GM12878 (cell line): Measurements from ENCODE around the gene BRSK2. TPM values are rescaled to one million over a fixed set of nuclear protein-coding genes. Genes with fewer than 3 reads are reported as not detected.

Experiments used
- ATAC-seq: fragments of 200-7000 bp; cut with Tn5 transposase; 3 replicates; pipeline ENCODE4 v1.9.1; 2020; ENCODE audit warnings: mild to moderate bottlenecking, moderate library complexity
- BruUV-seq: library from RNA; stranded (reverse); fragments of 400-500 nt; replicated peaks from 2 replicates; lab custom pipeline; 2021; lab: Mats Ljungman, UMichigan
- CTCF ChIA-PET: fragments of 300-600 bp; sonication (Branson Sonifier 250); formaldehyde crosslinking; extraction: SDS; loops from one replicate; lab custom pipeline; 2021; ENCODE audit warnings: inconsistent platforms; lab: Yijun Ruan, JAX
- POLR2A ChIA-PET: fragments of 350-600 bp; formaldehyde crosslinking; extraction: SDS; loops from one replicate; lab custom pipeline; 2021; ENCODE audit warnings: inconsistent platforms; lab: Charles Lee
- RAD21 ChIA-PET: fragments of 300-600 bp; sonication (Branson Sonifier 250); formaldehyde crosslinking; loops from one replicate; lab custom pipeline; 2023; ENCODE audit warnings: antibody characterized with exemption; ENCODE audit not compliant: unreplicated experiment; lab: Charles Lee
- SMC1A ChIA-PET: fragments of 300-600 bp; sonication (Branson Sonifier 250); formaldehyde crosslinking; loops from one replicate; lab custom pipeline; 2023; ENCODE audit not compliant: unreplicated experiment, uncharacterized antibody; lab: Charles Lee
- DNase-seq: peaks from one replicate; pipeline ENCODE4 v3.0.0-alpha.2; 2011; ENCODE audit warnings: low read depth, low spot score
- FAIRE-seq: peaks from 3 replicates; lab custom pipeline; 2011; peaks lifted over from hg19 to GRCh38; lab: Jason Lieb, UNC
- H2AFZ ChIP-seq: 2 replicates; pipeline ENCODE4 v1.6.0; 2011; ENCODE audit warnings: low read depth, low read length, control low read depth; ENCODE audit not compliant: control insufficient read depth
- H3K27ac ChIP-seq: 2 replicates; pipeline ENCODE4 v1.5.1; 2011; ENCODE audit warnings: control low read depth; ENCODE audit not compliant: control insufficient read depth, insufficient read depth
- H3K27me3 ChIP-seq, 2 experiments: replicated peaks in 1 of 2; 2 replicates each; pipeline versions ENCODE4 v1.6.0 to v1.6.1; 2011; ENCODE audit warnings: low read length in 1 of 2; ENCODE audit not compliant: control insufficient read depth in 2 of 2, insufficient read depth in 2 of 2
- H3K36me3 ChIP-seq, 2 experiments: 2 replicates each; pipeline ENCODE4 v1.5.1; 2011; ENCODE audit warnings: low read length in 1 of 2; ENCODE audit not compliant: control insufficient read depth in 2 of 2, insufficient read depth in 2 of 2
- H3K4me1 ChIP-seq: 2 replicates; pipeline ENCODE4 v1.6.1; 2011; ENCODE audit warnings: mild to moderate bottlenecking, low read length, moderate library complexity, mixed read lengths; ENCODE audit not compliant: control insufficient read depth, insufficient read depth
- H3K4me2 ChIP-seq: 2 replicates; pipeline ENCODE4 v1.6.0; 2011; ENCODE audit warnings: control low read depth; ENCODE audit not compliant: control insufficient read depth, insufficient read depth
- H3K4me3 ChIP-seq: fragments of 200-600 bp; sonication (generic); 2 replicates; pipeline ENCODE4 v1.5.1; 2016
- H3K79me2 ChIP-seq: 2 replicates; pipeline ENCODE4 v1.6.0; 2011; ENCODE audit warnings: low read length; ENCODE audit not compliant: control insufficient read depth, insufficient read depth
- H3K9ac ChIP-seq: 2 replicates; pipeline ENCODE4 v1.8.0; 2011; ENCODE audit warnings: low read length, control low read depth, mixed read lengths; ENCODE audit not compliant: control insufficient read depth, insufficient read depth
- H3K9me3 ChIP-seq: replicated peaks from 3 replicates; pipeline ENCODE4 v1.5.1; 2011; ENCODE audit warnings: mild to moderate bottlenecking, low read length; ENCODE audit not compliant: control insufficient read depth, insufficient read depth
- H4K20me1 ChIP-seq: 2 replicates; pipeline ENCODE4 v1.6.0; 2011; ENCODE audit not compliant: control insufficient read depth, insufficient read depth
- MTA3 ChIP-seq: IDR thresholded peaks from 2 replicates; pipeline ENCODE4 v1.6.1; 2012; ENCODE audit warnings: low read length, inconsistent platforms, borderline replicate concordance
- NFYA ChIP-seq: IDR thresholded peaks from 2 replicates; pipeline ENCODE4 v1.6.1; 2011; ENCODE audit warnings: low read depth, mild to moderate bottlenecking, low read length, improper control_type of control experiment, borderline replicate concordance
- SREBF1 ChIP-seq: IDR thresholded peaks from 2 replicates; pipeline ENCODE4 v1.6.1; 2012; ENCODE audit warnings: mild to moderate bottlenecking, low read length
- SRF ChIP-seq, 2 experiments: IDR thresholded peaks; 2 replicates each; pipeline ENCODE4 v1.6.1; 2011; ENCODE audit warnings: low read depth in 2 of 2, low read length in 2 of 2, mild to moderate bottlenecking in 1 of 2, moderate library complexity in 1 of 2
- TCF3 ChIP-seq: IDR thresholded peaks from 2 replicates; pipeline ENCODE4 v1.6.1; 2012; ENCODE audit warnings: low read depth, mild to moderate bottlenecking, low read length, borderline replicate concordance; ENCODE audit not compliant: insufficient read depth
- ZBTB11 ChIP-seq: fragments of 450-650 bp; formaldehyde crosslinking; IDR thresholded peaks from 2 replicates; pipeline ENCODE4 v1.5.0; 2022; ENCODE audit warnings: mild to moderate bottlenecking, missing genetic modification characterization
- WGBS: methylation state at CpG from one replicate; pipeline ENCODE4 v1.1.6; 2016; ENCODE audit warnings: low lambda C conversion rate; ENCODE audit not compliant: insufficient replicate concordance, insufficient coverage; ENCODE audit errors: missing lambda C conversion rate; 5-methylcytosine and 5-hydroxymethylcytosine counted together
- in situ Hi-C: fragments of 300-500 bp; cut with MboI; formaldehyde crosslinking; loops from 9 replicates; pipeline ENCODE4 v1.14.3; 2018; ENCODE audit warnings: mixed read lengths
- intact Hi-C: fragments of 100-400 bp; cut with micrococcal nuclease; formaldehyde crosslinking; loops from one replicate; pipeline ENCODE4 v1.14.2; 2022; ENCODE audit not compliant: unreplicated experiment
- polyA plus RNA-seq, 11 experiments: library from polyadenylated mRNA; depleted of rRNA in 4 of 11; unstranded in 6 of 11; stranded (reverse) in 5 of 11; fragments of >200 nt; fragmentation: Nextera tagmentation in 4 of 11; fragmentation: Illumina TruSeq in 1 of 11; extraction: Ambion mirVana in 4 of 11; extraction: Trizol in 1 of 11; gene quantifications; 1 replicate in 1 of 11; 2 replicates in 10 of 11; pipeline versions ENCODE4 v1.2.1 to v1.2.3, GENCODE V29; 2011 to 2016; ENCODE audit warnings: inconsistent platforms in 2 of 11, missing spikeins in 2 of 11, low read depth in 1 of 11
- total RNA-seq, 4 experiments: library from RNA; depleted of rRNA in 3 of 4; stranded (reverse); fragments of >200 nt in 3 of 4; fragmentation: Illumina TruSeq in 1 of 4; extraction: Trizol in 1 of 4; gene quantifications; 2 replicates each; pipeline versions ENCODE4 v1.2.1 to v1.2.3, GENCODE V29; 2013 to 2021
- TF ChIP-seq, protein P1 (sequence below), 3 experiments: IDR thresholded peaks in 2 of 3; conservative IDR thresholded peaks in 1 of 3; 2 replicates each; pipeline ENCODE4 v1.5.1; 2011; ENCODE audit warnings: low read depth in 3 of 3, low read length in 3 of 3, mild to moderate bottlenecking in 3 of 3, control low read depth in 2 of 3, moderate library complexity in 2 of 3, inconsistent platforms in 1 of 3, mixed read lengths in 1 of 3; ENCODE audit not compliant: control insufficient read depth in 2 of 3, insufficient read depth in 1 of 3; ENCODE audit errors: extremely low read depth in 1 of 3

The BRSK2 gene
- total and polyA plus RNA-seq, 10 of the 15 experiments (the other 5 are each of a cell fraction or from before 2014, with no cell fraction given) = 0.13 TPM; not detected in 9

- TF ChIP-seq TCF3 (no peak), SRF (IDR thresholded peaks at IDR 0.05; ENCODE audit: low read depth in 2 of 2, low read length in 2 of 2) (no peak)
These were observed 79.7 kb downstream of the BRSK2 start (continued) for GRCh38 chr11:1469287-1469910.

GRCh38 chr11:1469911-1470680, 80.4 kb downstream of the BRSK2 start:
- intact Hi-C loops (no loop called here), in situ Hi-C loops (no loop called here)
- Histone ChIP-seq H3K36me3 (peaks cover 0 to 3% of the 10 kb centered on the region in 2 experiments; a peak in 2 of 4 replicates), H3K27ac (no peak overlapping the region), H3K79me2 (no peaks in the 10 kb centered on the region), H3K27me3 (no peaks in the 10 kb centered on the region), H3K9ac (no peak overlapping the region), H3K4me1 (no peaks in the 10 kb centered on the region), H3K4me3 (no peak overlapping the region), H3K4me2 (no peak overlapping the region), H2AFZ (no peak overlapping the region), H3K9me3 (no peaks in the 10 kb centered on the region; the same call in 2 of the 3 replicates), H4K20me1 (no peaks in the 10 kb centered on the region)
- FAIRE-seq = no peak
- TF ChIP-seq SREBF1 (no peak), MTA3 (no peak), ZBTB11 (CRISPR knock-in tag) (no peak), NFYA (no peak)
- TF ChIP-seq, protein P1, sequence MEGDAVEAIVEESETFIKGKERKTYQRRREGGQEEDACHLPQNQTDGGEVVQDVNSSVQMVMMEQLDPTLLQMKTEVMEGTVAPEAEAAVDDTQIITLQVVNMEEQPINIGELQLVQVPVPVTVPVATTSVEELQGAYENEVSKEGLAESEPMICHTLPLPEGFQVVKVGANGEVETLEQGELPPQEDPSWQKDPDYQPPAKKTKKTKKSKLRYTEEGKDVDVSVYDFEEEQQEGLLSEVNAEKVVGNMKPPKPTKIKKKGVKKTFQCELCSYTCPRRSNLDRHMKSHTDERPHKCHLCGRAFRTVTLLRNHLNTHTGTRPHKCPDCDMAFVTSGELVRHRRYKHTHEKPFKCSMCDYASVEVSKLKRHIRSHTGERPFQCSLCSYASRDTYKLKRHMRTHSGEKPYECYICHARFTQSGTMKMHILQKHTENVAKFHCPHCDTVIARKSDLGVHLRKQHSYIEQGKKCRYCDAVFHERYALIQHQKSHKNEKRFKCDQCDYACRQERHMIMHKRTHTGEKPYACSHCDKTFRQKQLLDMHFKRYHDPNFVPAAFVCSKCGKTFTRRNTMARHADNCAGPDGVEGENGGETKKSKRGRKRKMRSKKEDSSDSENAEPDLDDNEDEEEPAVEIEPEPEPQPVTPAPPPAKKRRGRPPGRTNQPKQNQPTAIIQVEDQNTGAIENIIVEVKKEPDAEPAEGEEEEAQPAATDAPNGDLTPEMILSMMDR (IDR thresholded peaks at IDR 0.05 in 2 of 3, conservative IDR thresholded peaks at IDR 0.05 in 1 of 3; ENCODE audit: control insufficient read depth in 2 of 3, extremely low read depth in 1 of 3, insufficient read depth in 1 of 3, low read depth in 3 of 3, low read length in 3 of 3) = no peak
- DNase-seq = no peak
- ChIA-PET CTCF (no interaction called here), RAD21 (no interaction called here), SMC1A (no interaction called here), POLR2A (no interaction called here)
- WGBS = 65% methylated on average over 28 of the region's 35 CpGs
- BruUV-seq = no TSS peak
- ATAC-seq = no peak
